Astrocyte (in vitro differentiated cells and primary cell): ENCODE data around the gene ABHD12. TPM values are rescaled to one million over a fixed set of nuclear protein-coding genes. Genes with fewer than 3 reads are reported as not detected.
A peak's percentile ranks its signal among the peaks of the same experiment; 100 is the strongest.

Source experiments
- DNase-seq: peaks from one replicate; pipeline ENCODE4 v3.0.0-alpha.2; 2010; ENCODE audit warnings: low read depth
- FAIRE-seq: peaks from 2 replicates; lab custom pipeline; 2011; peaks lifted over from hg19 to GRCh38; lab: Jason Lieb, UNC
- H2AFZ ChIP-seq: 2 replicates; pipeline ENCODE4 v1.6.0; 2012; ENCODE audit warnings: low read depth, low read length, inconsistent platforms
- H3K27ac ChIP-seq: 2 replicates; pipeline ENCODE4 v1.5.1; 2011; ENCODE audit warnings: low read depth, low read length, inconsistent platforms
- H3K27me3 ChIP-seq: 2 replicates; pipeline ENCODE4 v1.6.0; 2011; ENCODE audit warnings: low read length, inconsistent platforms; ENCODE audit not compliant: insufficient read depth
- H3K36me3 ChIP-seq: 2 replicates; pipeline ENCODE4 v1.5.1; 2011; ENCODE audit warnings: low read length, inconsistent platforms; ENCODE audit not compliant: insufficient read depth
- H3K4me1 ChIP-seq: 2 replicates; pipeline ENCODE4 v1.5.1; 2011; ENCODE audit warnings: low read length, inconsistent platforms; ENCODE audit not compliant: insufficient read depth
- H3K4me2 ChIP-seq: 2 replicates; pipeline ENCODE4 v1.6.0; 2012; ENCODE audit warnings: low read length, inconsistent platforms
- H3K4me3 ChIP-seq: 2 replicates; pipeline ENCODE4 v1.5.1; 2011; ENCODE audit warnings: low read depth, mild to moderate bottlenecking, low read length, inconsistent platforms; ENCODE audit not compliant: insufficient read depth
- H3K79me2 ChIP-seq: 2 replicates; pipeline ENCODE4 v1.6.0; 2012; ENCODE audit warnings: mild to moderate bottlenecking, low read length, inconsistent platforms; ENCODE audit not compliant: insufficient read depth
- H3K9ac ChIP-seq: 2 replicates; pipeline ENCODE4 v1.6.0; 2012; ENCODE audit warnings: mild to moderate bottlenecking, low read length, inconsistent platforms
- H3K9me3 ChIP-seq: 2 replicates; pipeline ENCODE4 v1.5.1; 2012; ENCODE audit warnings: low read depth, mild to moderate bottlenecking, low read length, inconsistent platforms; ENCODE audit not compliant: insufficient read depth
- H4K20me1 ChIP-seq: 2 replicates; pipeline ENCODE4 v1.6.0; 2012; ENCODE audit warnings: low read length, inconsistent platforms; ENCODE audit not compliant: insufficient read depth
- H3K27ac Mint-ChIP-seq: one replicate; pipeline ENCODE4 v1.8.0; 2021; ENCODE audit warnings: mild to moderate bottlenecking, mixed read lengths; ENCODE audit not compliant: unreplicated experiment
- H3K27me3 Mint-ChIP-seq: one replicate; pipeline ENCODE4 v1.8.0; 2021; ENCODE audit warnings: low read depth, mixed read lengths; ENCODE audit not compliant: unreplicated experiment
- H3K36me3 Mint-ChIP-seq: one replicate; pipeline ENCODE4 v1.8.0; 2021; ENCODE audit warnings: low read depth, mixed read lengths; ENCODE audit not compliant: unreplicated experiment
- H3K4me1 Mint-ChIP-seq: one replicate; pipeline ENCODE4 v1.8.0; 2021; ENCODE audit warnings: low read depth, mixed read lengths; ENCODE audit not compliant: unreplicated experiment
- H3K4me3 Mint-ChIP-seq: one replicate; pipeline ENCODE4 v1.8.0; 2021; ENCODE audit warnings: mild to moderate bottlenecking, moderate library complexity, mixed read lengths; ENCODE audit not compliant: unreplicated experiment
- H3K9me3 Mint-ChIP-seq: one replicate; pipeline ENCODE4 v1.8.0; 2021; ENCODE audit warnings: mild to moderate bottlenecking, mixed read lengths; ENCODE audit not compliant: unreplicated experiment
- EZH2 ChIP-seq: IDR thresholded peaks from 2 replicates; pipeline ENCODE4 v1.6.1; 2012; ENCODE audit warnings: mild to moderate bottlenecking, low read length, inconsistent platforms; ENCODE audit not compliant: insufficient read depth
- total RNA-seq: library from RNA; stranded (reverse); gene quantifications from 2 replicates; pipeline ENCODE4 v1.2.1, GENCODE V29; 2021
- TF ChIP-seq, protein P1 (sequence below): IDR thresholded peaks from 2 replicates; pipeline ENCODE4 v1.5.1; 2011; ENCODE audit warnings: low read depth, mild to moderate bottlenecking, inconsistent platforms, low read length, moderate library complexity; ENCODE audit not compliant: insufficient read depth

ABHD12 gene
- total RNA-seq, 1 donor from 2014 or later: 98.1 TPM

GRCh38 chr20:25341716-25342680 is 48.6 kb downstream of the ABHD12 start:
- no peaks in the 10 kb centered on the region for H3K4me1 ChIP-seq
- TF ChIP-seq, protein P1, sequence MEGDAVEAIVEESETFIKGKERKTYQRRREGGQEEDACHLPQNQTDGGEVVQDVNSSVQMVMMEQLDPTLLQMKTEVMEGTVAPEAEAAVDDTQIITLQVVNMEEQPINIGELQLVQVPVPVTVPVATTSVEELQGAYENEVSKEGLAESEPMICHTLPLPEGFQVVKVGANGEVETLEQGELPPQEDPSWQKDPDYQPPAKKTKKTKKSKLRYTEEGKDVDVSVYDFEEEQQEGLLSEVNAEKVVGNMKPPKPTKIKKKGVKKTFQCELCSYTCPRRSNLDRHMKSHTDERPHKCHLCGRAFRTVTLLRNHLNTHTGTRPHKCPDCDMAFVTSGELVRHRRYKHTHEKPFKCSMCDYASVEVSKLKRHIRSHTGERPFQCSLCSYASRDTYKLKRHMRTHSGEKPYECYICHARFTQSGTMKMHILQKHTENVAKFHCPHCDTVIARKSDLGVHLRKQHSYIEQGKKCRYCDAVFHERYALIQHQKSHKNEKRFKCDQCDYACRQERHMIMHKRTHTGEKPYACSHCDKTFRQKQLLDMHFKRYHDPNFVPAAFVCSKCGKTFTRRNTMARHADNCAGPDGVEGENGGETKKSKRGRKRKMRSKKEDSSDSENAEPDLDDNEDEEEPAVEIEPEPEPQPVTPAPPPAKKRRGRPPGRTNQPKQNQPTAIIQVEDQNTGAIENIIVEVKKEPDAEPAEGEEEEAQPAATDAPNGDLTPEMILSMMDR: no peak
- TF ChIP-seq EZH2: no peak
- H3K27ac Mint-ChIP-seq: peak overlapping the region; percentile 89
- peak; percentile 62 for DNase-seq
- no peaks in the 10 kb centered on the region for H3K27me3 Mint-ChIP-seq
- H3K4me3 Mint-ChIP-seq: peak overlapping the region; percentile 25
- peaks cover 38% of the 10 kb centered on the region for H4K20me1 ChIP-seq
- H3K27me3 ChIP-seq: no peaks in the 10 kb centered on the region
- H3K9ac ChIP-seq: no peak overlapping the region
- H3K27ac ChIP-seq: no peak overlapping the region
- H3K4me2 ChIP-seq: no peak overlapping the region
- no peak overlapping the region for H3K4me3 ChIP-seq
- H3K36me3 ChIP-seq: no peaks in the 10 kb centered on the region
- H3K79me2 ChIP-seq: peaks cover 81% of the 10 kb centered on the region
- no peaks in the 10 kb centered on the region for H3K9me3 Mint-ChIP-seq
- H2AFZ ChIP-seq: no peak overlapping the region
- no peak for FAIRE-seq
- H3K36me3 Mint-ChIP-seq: peaks cover 14% of the 10 kb centered on the region
- H3K9me3 ChIP-seq: no peaks in the 10 kb centered on the region
- peaks cover 36% of the 10 kb centered on the region for H3K4me1 Mint-ChIP-seq

DNA sequence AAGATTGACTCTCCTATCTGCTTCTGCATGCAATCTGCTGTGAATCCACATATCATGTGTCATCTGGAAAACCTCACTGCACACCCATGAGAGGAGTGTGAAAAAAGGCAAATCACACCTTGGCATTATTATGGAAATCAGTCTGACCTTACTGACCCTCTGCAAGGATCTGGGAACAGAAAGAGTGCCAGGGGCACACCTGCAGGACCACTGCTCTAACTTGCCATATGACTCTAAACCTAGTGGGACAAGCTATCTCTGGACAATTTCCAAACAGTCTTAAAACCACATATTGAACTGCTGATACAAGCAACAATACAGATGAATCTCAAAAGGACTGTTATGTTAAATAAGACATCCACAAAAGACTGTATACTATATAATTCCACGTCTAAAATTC is 50.3 kb downstream of the ABHD12 start:
- Mint-ChIP-seq H3K9me3 (no peaks in the 10 kb centered on the region), H3K27me3 (no peaks in the 10 kb centered on the region), H3K4me1 (peaks cover 36% of the 10 kb centered on the region), H3K36me3 (peaks cover 14% of the 10 kb centered on the region), H3K27ac (no peak overlapping the region), H3K4me3 (no peak overlapping the region)
- FAIRE-seq: peak; percentile 50
- TF ChIP-seq EZH2: no peak
- TF ChIP-seq, protein P1: no peak
- Histone ChIP-seq H3K9ac (no peak overlapping the region), H3K9me3 (no peaks in the 10 kb centered on the region), H2AFZ (no peak overlapping the region), H3K4me2 (no peak overlapping the region), H3K79me2 (peaks cover 68% of the 10 kb centered on the region), H4K20me1 (peaks cover 42% of the 10 kb centered on the region), H3K27me3 (no peaks in the 10 kb centered on the region), H3K4me1 (no peaks in the 10 kb centered on the region), H3K27ac (no peak overlapping the region), H3K36me3 (no peaks in the 10 kb centered on the region), H3K4me3 (no peak overlapping the region)
- no peak for DNase-seq

DNA sequence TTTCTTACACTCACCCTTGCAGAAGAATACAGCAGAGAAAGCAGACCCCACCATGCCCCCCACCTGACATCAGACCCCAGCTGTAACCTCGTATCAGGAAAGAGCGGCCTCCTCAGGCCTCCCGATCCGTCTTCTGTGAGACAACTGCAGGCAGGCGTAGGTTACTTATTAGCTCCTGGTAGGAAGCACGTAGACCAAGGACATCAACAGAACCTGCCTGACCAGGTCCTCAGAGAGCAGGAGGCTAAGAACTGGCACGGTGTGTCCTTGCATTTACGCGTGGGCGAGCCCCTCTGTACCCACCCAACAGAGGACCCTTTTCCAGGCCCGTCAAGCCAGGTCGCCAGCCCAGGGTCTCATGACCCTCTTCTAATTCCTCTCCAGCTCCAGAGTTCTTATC is 51.0 kb downstream of the ABHD12 start:
- peaks cover 10% of the 10 kb centered on the region for H3K36me3 Mint-ChIP-seq
- TF ChIP-seq, protein P1: no peak
- no peak for TF ChIP-seq EZH2
- no peaks in the 10 kb centered on the region for H3K27me3 ChIP-seq
- H3K9me3 ChIP-seq: no peaks in the 10 kb centered on the region
- peaks cover 61% of the 10 kb centered on the region for H3K79me2 ChIP-seq
- no peaks in the 10 kb centered on the region for H3K4me1 ChIP-seq
- H3K9ac ChIP-seq: no peak overlapping the region
- FAIRE-seq (no peak), DNase-seq (no peak)
- H3K9me3 Mint-ChIP-seq: no peaks in the 10 kb centered on the region
- no peak overlapping the region for H3K27ac ChIP-seq
- no peaks in the 10 kb centered on the region for H3K27me3 Mint-ChIP-seq
- no peak overlapping the region for H3K4me3 ChIP-seq
- H3K27ac Mint-ChIP-seq: no peak overlapping the region
- H4K20me1 ChIP-seq: peaks cover 38% of the 10 kb centered on the region
- H2AFZ ChIP-seq: no peak overlapping the region
- no peak overlapping the region for H3K4me3 Mint-ChIP-seq
- H3K4me1 Mint-ChIP-seq: peaks cover 34% of the 10 kb centered on the region
- H3K36me3 ChIP-seq: no peaks in the 10 kb centered on the region
- H3K4me2 ChIP-seq: no peak overlapping the region
